GM19397 (cell line): Measurements from ENCODE around the gene P4HA1.
"Not testable (repeated sequence)": the region's sequence is repeated elsewhere in the genome, so short reads cannot be mapped to it uniquely, and the experiment has no call there.

ENCODE experiments used
- ATAC-seq: cut with Tn5 transposase; IDR thresholded peaks from one replicate; pipeline ENCODE4 v1.9.1; 2021; ENCODE audit warnings: mild to moderate bottlenecking, moderate library complexity; ENCODE audit not compliant: unreplicated experiment

Gene P4HA1

GRCh38 chr10:73096449-73097304 lies at the start of gene P4HA1:
Gene P4HA1 (minus strand): TSS chr10:73096866. CDS start chr10:73074883, 21,983 bp downstream.
- peak; percentile 91 for ATAC-seq

- ATAC-seq, result no peak
These were observed 44.9 kb upstream of the P4HA1 start for GRCh38 chr10:73141603-73142002.

- ATAC-seq, result no peak
These were observed 42.6 kb upstream of the P4HA1 start for GRCh38 chr10:73139251-73139650.

GRCh38 chr10:73136627-73137026 lies 40.0 kb upstream of the P4HA1 start:
- no peak for ATAC-seq

GRCh38 chr10:73134727-73135126 lies 38.1 kb upstream of the P4HA1 start:
- no peak for ATAC-seq

- ATAC-seq, result no peak
These were observed 35.4 kb upstream of the P4HA1 start for GRCh38 chr10:73131913-73132686.

- no peak for ATAC-seq
These were observed 34.6 kb upstream of the P4HA1 start for GRCh38 chr10:73131301-73131700.

- ATAC-seq, result no peak
These were observed 29.7 kb upstream of the P4HA1 start for GRCh38 chr10:73126343-73126742.

GRCh38 chr10:73119952-73120351 lies 23.3 kb upstream of the P4HA1 start:
- ATAC-seq, result no peak

- ATAC-seq, result no peak
These were observed 22.8 kb upstream of the P4HA1 start for GRCh38 chr10:73119457-73119856.

- peak; percentile 70 for ATAC-seq
These were observed 21.5 kb upstream of the P4HA1 start for GRCh38 chr10:73117976-73118743.

GRCh38 chr10:73116017-73116416 lies 19.4 kb upstream of the P4HA1 start:
- ATAC-seq, result no peak

GRCh38 chr10:73113551-73113950 lies 16.9 kb upstream of the P4HA1 start:
- no peak for ATAC-seq

- ATAC-seq, result not testable (repeated sequence)
These were observed 15.4 kb upstream of the P4HA1 start for GRCh38 chr10:73112032-73112431.

GRCh38 chr10:73110345-73110849 lies 13.7 kb upstream of the P4HA1 start, which contains the start of gene NUDT13:
Gene NUDT13 (plus strand): TSS chr10:73110455. CDS start chr10:73114366, 3,911 bp downstream.
- peak; percentile 71 for ATAC-seq

- not testable (repeated sequence) for ATAC-seq
These were observed 12.6 kb upstream of the P4HA1 start for GRCh38 chr10:73109248-73109652.

GRCh38 chr10:73106301-73106700 lies 9.6 kb upstream of the P4HA1 start:
- ATAC-seq, result no peak

GRCh38 chr10:73099141-73099540 lies 2.5 kb upstream of the P4HA1 start:
- ATAC-seq, result no peak

- ATAC-seq, result peak; percentile 2
These were observed 622 bp upstream of the P4HA1 start for GRCh38 chr10:73097305-73097670.

GRCh38 chr10:73096041-73096448 lies 621 bp downstream of the P4HA1 start:
- peak; percentile 25 for ATAC-seq

- no peak for ATAC-seq
These were observed 1.1 kb downstream of the P4HA1 start for GRCh38 chr10:73095481-73096021.
